Activated T-cell treated with anti-CD3 and anti-CD28 coated beads, Interleukin-2, amount 50 U/mL, for 48 hours (primary cell): ENCODE data around the gene ADAP2.
"Not testable (repeated sequence)": the region's sequence is repeated elsewhere in the genome, so short reads cannot be mapped to it uniquely, and the experiment has no call there.

Experiments
- DNase-seq, 2 experiments: peaks; one replicate each; pipeline ENCODE4 v3.0.0-alpha.2; 2020

The ADAP2 gene

GRCh38 chr17:30975042-30975820, 53.5 kb downstream of the ADAP2 start:
- DNase-seq = no peak

- DNase-seq = not testable (repeated sequence)
These were observed 58.2 kb downstream of the ADAP2 start for GRCh38 chr17:30979919-30980318.

- no peak for DNase-seq
These were observed 60.1 kb downstream of the ADAP2 start for GRCh38 chr17:30981531-30982519.

GRCh38 chr17:30982855-30983254, 61.1 kb downstream of the ADAP2 start:
- DNase-seq = no peak

- no peak for DNase-seq
These were observed 68.7 kb downstream of the ADAP2 start for GRCh38 chr17:30990458-30990857.

GRCh38 chr17:30992551-30992950, 70.8 kb downstream of the ADAP2 start:
- no peak for DNase-seq

- no peak for DNase-seq
These were observed 73.6 kb downstream of the ADAP2 start for GRCh38 chr17:30995347-30995746.

- DNase-seq = no peak
These were observed 74.7 kb downstream of the ADAP2 start for GRCh38 chr17:30996486-30996885.

GRCh38 chr17:30997270-30997669, 75.5 kb downstream of the ADAP2 start:
- DNase-seq = no peak

- no peak for DNase-seq
These were observed 76.1 kb downstream of the ADAP2 start for GRCh38 chr17:30997842-30998241.

GRCh38 chr17:31002047-31002446, 80.3 kb downstream of the ADAP2 start:
- DNase-seq = no peak

GRCh38 chr17:31003225-31003866, 81.6 kb downstream of the ADAP2 start:
- DNase-seq = no peak

- DNase-seq = no peak
These were observed 82.4 kb downstream of the ADAP2 start for GRCh38 chr17:31004160-31004559.

- no peak for DNase-seq
These were observed 86.1 kb downstream of the ADAP2 start for GRCh38 chr17:31007695-31008373.

GRCh38 chr17:31008374-31009041, 86.8 kb downstream of the ADAP2 start:
- DNase-seq = peak; percentile 59 to 70
